CD4-positive, alpha-beta T cell treated with Interleukin-1 beta for 1 hour (primary cell): Measurements from ENCODE around the gene PLA2G4E.
A peak's percentile ranks its signal among the peaks of the same experiment; 100 is the strongest.

Source experiments
- DNase-seq, 2 donors: peaks; one replicate each; pipeline ENCODE4 v3.0.0-alpha.2; 2020 to 2022

Gene PLA2G4E

DNA sequence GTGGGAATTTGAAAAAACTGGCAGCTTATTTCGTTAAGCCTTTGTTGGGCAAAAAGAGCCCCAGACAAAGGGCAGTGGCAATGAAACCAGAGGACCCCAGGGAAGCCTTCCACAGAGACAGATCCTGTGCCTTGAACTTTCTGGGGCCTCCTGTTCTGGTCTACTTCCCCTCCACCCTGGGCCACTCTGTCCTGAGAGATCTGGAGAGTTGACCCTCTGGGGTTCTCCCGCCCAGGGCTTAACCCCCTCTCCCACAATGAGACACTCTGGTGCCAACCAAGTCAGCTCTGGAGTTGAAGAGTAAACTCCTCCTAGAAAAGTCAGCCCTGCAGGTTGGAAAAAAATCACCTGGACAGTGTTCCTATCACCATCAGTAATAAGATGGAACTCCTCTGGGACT lies 69.3 kb downstream of the PLA2G4E start:
- no peak for DNase-seq

DNA sequence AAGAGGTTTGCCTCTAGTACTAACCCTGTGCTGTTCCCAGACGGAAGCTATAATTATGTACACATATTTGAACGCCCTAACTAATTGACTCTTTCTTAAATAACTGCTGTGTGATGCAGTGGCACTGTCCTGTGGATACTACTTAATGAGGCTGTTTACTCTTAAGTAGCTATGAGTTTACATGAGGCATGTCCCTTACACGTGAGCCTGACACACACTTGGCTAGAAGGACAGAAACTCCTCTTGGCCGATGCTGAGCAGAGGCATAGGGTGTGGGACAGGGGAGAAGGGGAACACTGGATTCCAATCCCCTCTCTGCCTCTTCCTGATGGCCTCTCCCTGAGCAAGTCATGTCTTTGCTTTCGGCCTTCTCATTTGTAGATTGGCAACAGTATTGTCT lies 70.4 kb downstream of the PLA2G4E start:
- DNase-seq = no peak

DNA sequence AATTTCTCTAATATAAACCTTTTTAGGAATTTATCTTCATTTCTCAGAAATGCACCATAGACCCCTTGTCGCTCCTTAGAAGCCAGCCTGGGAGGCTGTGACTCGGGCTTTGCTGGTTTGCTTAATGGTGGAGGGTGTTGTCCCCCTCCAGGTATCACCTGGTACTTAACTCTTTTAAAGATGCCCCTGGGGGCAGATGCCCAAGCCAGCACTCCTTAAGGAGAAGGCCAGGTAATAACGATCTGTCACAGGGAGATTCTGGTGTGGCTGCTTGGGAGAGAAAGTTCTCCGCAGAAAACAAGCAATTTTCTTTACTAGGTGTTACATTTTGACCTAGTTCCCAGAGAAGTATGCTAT lies 70.7 kb downstream of the PLA2G4E start:
- DNase-seq = no peak

DNA sequence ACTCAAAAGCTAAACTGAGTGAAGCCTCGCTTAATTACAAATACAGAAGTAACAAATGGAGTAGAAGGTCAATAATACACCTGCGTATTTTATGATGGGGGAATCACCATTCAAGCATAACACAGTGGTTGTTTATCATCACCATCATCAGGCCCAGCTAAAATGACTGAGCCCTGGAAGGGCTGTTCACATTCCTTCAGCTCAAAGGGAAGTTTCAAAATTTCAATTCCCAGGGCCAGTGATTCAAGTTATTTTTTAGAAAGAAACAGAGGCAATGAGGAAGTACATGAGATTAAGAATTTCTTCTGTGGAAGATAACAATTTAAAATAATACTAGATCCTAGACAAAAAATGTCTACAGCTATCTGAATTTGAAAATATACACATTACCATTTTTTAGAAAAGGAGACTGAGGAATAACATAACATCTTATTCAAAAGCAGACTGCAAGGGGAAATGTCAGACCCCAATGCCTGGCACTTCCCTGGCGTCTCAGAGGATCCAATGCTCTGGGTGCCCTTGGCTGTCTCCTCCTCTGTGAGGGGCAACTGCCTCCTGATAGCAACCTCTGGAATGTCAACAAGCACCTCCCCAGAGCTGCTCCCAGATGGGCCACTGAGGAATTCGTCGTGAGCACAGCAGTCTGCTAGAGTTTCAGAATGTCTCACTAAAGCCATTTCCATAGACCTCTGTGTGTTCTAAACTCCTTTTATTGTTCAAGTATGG lies 71.3 kb downstream of the PLA2G4E start:
- DNase-seq = no peak

DNA sequence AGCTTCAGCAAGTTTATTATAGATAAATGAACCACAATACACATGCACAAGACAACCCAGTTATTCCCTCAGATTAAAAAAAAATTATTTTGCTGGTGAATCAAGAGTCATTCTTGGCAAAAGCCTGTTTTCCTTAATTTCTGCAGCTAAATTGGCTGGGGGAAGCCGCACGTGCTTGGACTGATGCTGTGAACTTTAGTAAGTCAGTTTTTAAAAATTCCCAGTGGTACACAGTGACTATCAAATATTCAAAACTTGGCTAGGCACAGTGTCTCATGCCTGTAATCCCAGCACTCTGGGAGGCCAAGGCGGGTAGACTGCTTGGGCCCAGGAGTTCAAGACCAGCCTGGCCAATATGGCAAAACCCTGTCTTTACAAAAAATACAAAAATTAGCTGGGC lies 72.4 kb downstream of the PLA2G4E start:
- no peak for DNase-seq

DNA sequence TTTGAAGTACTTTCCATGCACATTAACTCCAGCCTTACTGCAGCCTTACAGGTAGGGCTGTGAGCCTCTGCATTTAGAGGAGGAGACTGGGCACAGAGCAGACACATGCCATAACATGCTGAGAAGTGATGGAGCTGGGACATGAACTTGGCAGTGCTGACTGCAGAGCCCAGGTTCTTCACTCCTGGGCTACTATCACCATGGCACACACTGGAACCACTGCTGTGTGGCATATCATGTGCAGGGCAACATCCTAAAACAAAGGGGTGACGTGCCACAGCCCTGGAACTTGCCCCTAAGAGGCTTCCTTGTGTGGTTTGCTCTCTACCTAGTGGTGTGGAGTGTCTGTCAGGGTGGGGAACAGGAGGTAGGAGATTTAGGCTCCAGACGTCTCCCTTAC lies 73.9 kb downstream of the PLA2G4E start:
- DNase-seq = no peak

DNA sequence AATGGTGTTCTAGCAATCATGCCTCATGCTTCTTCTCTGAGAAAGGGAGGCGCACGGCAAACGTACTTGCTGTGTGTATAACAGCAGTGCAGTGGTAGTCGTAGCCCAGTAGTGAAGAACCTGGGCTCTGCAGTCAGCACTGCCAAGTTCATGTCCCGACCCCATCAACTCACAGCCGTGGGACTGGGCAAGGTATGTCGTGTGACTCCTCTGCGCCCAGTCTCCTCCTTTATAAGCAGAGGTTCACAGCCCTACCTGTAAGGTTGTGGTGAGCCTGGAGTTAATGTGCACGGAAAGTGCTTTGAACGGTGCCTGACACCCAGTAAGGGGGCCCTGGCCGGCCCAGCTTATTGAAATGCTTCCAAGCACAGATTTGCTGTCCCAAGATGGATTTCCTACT lies 75.1 kb downstream of the PLA2G4E start:
- DNase-seq = no peak

DNA sequence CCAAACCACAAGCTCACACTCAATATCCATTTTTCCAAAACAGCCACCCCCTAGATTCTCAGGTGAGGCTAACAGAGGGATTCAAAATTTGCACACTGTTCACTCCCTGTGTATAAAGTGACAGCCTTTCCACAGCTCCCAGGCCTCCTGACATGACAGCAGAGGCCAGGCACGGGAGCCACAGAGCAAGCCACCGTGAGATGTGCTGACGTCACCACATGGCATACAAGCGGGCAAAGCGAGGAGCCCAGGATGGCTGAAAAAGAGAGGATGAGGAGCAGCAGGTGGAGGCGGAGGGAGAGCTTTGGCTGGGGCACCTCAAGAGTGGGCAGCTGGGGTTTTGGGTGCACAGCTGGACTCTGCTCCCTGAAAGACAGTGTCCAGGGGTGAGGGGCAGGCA lies 75.6 kb downstream of the PLA2G4E start:
- DNase-seq = no peak

DNA sequence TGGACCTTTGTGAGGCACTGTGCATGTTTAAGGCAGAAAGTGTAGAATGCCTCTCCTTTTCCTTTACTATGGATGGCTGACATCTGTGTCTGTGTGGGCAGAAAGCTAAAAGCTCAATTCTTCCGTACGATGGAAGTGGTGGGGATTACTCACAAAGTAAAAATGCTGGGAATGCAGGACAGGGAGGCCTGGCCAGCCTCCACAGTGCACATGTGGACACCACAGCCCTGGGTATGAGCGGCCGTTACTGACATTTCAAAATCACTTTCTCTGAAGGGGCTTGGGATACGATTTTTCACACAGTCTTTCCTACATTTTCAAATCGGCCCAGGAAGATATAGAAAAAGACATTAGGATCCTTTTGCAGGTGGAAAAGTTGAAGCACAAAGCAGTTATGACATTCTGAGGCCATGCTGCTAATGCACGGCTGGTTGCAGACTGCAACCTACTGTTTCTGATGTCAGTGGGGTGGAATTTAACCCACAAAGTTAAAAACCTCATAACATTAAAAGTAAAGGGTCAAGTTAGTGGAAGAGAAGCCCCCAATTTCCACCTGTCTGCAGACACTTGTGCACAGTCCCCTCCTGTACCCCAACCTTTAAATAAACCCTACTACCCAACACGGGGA lies 76.4 kb downstream of the PLA2G4E start:
- DNase-seq = no peak

DNA sequence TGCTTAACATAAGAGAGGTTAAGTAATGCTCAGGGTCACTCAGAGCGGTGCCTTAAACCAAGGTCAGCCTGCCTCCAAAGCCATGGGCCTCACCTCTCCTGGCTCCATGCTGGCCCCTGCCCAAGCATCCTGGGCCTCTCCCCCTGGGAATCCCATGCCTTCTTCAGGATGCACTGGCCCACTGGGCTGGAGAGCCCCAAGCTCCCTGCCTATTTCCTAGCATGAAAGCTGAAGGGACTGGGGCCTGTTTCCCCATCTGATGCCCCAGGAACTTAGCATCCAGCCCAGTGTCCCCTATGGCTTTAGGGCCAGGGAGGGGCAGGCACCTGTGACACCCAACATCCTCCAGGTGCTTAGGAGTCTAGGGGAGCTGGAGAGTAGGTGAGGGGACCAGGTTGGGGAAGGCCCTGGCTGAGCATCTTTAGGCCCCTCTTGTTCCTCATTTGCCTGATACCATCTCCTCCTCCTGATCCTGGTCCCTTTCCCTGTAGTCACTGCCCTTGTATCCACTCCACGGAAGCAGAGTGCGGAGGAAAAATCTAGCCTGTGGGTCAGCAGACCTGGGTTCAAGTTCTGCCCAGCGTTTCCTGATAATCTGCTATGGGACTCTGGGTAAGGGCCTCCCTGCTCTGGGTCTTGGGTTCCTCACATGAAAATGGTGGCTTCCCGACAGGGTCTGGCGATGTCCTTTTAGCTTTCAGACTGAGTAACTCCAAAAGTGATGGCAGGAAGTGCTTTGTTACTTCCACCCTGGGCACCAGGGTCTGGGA lies 77.1 kb downstream of the PLA2G4E start:
- no peak for DNase-seq

DNA sequence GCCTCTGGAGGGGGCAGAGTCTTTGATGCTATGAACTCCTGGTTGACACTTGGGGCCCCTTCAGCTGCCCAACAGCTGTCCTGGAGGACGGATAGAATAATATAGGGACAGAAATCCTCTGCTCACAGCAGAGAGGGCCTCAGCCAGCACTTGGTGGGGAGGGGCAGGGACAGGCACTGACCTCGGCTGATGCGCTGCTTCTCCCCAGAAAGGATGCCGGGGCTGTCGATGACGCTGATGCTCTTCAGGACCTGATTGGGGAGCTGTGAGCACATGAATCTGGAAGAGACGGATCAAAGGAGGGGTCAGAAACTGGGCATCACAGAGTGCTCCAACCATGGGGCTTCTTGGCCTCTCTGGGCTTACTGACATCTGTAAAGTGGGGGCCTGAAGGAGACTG lies 78.0 kb downstream of the PLA2G4E start:
- DNase-seq = no peak

DNA sequence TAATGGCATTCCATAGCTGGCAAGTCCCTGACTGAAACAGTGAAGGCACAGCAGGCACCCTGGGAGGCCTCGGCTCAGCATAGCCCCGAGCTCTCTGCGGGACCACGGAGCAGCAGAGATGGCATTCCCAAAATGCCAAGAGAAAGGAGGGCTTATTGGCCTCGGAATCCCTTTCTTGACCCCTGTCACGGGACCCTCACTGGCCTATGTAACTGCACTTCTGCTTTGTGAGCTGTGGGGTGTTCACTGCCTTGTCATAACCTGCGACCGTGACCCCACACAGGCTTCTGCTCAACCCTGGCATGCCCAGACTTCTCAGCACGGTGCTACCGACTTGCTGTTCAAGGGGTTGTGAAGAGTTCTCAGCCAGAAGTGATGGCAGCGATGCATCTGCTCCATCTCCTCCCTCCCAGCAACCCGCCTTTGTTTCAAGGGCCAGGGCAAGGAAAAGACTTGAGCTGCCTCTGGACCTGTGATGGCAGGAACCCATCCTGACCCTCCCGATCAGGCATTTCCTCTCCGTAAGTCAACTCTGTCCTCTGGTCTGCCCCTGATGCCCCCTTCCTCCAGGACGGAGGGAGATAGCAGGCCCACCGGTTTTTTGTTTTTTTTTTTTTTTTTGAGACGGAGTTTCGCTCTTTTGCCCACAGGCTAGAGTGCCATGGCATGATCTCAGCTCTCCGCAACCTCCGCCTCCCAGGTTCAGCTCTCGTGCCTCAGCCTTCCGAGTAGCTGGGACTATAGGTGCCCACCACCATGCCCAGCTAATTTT lies 79.0 kb downstream of the PLA2G4E start:
- DNase-seq = no peak

DNA sequence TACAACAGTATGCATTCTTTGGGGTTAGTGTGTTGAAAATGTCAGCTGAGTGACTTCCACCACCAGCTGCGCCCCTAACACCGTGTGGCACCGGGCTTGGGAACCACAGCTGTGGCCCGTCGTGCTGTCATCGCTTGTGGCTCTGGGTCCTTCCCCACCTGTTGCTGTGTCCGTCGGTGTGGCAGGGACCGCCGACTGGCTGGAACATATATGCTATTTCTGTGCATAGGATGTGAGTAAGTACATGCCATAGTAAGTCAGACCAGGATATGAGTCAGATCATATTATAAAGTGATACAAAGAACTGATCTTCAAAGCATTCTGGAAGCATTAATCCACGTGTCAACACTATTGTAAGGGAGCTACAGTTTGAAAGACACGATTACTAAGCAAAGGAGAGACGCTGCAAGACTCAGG lies 80.4 kb downstream of the PLA2G4E start:
- DNase-seq = peak in 1 of 2 donors; percentile 34

DNA sequence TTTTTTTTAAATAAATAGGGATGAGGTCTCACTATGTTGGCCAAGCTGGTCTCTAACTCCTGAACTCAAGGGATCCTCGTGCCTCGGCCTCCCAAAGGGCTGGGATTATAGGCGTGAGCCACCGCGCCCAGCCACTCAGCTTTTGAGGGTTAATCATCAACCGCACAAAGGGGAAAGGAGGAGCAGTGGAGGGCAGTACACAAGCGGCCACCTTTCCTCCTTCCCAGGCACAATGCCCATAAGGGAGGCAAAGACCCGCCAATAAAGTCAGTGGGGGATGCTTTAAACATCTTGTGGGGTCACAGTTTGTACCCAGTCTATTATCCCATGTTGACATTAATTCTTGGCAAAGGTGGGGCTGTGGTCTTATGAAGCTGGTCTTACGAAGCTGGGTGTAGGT lies 80.9 kb downstream of the PLA2G4E start:
- DNase-seq = no peak

DNA sequence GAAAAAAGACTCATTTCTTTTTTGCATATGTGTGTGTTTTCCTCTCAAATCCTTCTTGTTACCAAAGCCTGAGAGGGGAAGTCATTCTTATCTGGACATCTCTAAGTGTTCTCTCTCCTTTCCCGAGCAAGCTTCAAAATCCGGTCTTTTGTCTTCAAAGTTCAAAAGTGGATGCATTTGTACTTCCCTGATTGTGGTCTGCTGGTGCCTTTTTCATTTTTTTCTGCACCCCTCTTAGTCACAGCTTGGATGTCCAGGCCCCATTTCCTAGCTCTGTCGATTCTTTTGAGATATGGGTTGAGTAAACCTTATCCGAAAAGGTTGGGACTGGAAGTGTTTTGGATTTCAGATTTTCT lies 83.3 kb downstream of the PLA2G4E start:
- no peak for DNase-seq

DNA sequence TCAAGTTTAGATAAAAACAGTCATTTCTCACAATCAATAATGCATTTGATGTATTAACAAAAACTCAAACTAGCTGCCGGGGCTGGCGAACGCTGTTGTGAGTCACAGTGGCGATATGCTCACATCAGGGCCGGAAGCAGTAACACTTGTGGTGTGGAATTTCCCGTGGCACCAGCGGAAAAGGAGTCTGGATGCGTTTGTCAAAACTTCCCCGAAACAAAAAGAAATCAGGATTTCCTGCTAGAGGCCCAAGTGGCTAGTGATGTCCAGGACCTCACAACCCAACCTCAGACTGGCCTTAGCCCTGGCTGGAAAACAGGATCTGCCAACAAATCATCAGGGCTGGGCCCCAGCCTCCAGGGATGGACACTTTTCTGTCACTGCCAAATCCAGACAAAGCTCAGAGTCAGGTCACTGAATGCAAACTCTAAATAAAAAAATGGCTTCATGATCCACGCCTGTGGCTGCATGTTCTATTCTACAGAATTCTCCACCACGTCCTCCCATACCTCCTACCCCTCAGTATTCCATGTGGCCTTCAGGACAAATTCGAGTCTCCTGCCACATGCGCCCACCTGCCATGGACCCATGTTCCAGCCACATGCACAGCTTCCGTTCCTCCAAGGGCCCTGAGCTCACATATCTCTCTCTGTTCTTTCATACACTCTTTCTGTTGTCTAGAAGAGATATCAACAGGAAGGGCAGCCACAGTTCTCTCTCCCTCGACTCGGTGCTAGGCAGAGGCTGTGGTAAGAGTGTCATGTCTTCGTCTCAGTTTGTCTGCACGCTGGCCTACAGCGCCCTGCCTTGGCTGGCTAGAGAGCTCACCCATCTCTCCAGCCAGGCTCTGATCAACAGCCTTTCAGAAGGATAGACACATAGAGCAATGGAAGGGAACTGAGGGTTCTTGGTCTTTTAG lies 83.9 kb downstream of the PLA2G4E start:
- peak; percentile 84 to 85 for DNase-seq

DNA sequence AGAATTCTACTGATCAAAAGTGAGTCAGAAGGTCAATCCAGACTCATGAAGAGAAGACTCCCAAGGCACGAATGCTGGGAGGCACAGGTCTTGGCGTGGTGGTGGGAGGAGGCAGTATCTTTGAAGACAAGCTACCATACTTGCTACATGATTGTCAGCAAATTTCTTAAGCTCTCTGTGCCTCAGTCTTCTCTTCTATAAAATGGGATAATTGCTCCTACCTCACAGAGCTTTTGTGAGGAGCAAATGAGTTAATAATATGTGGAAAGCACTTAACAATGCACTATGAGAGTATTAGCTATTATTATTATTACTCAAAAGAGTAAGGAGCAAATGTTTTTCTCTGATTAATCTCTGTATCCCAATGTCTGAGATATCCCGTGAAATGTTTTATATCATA lies 84.7 kb downstream of the PLA2G4E start:
- no peak for DNase-seq

DNA sequence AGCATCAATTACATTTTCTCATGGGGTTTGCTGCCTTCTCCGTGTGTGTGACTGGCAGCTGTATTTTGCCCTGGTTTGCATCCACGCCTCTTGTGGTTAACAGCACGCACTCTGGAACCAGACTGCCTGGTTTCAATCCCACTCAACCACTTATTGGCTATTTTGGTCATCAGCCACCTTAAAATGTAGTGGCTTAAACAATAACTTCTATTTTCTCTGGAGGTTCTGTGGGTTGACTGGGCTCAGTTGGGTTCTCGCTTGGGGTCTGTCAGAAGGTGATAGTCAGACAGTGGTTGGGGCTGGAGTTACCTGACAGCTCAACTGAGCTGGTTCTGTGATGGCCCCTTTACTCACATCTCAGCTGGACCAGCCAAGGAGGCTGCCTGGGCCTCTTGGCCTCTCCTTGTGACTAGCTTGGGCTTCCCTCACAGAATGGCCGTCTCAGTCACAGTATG lies 85.2 kb downstream of the PLA2G4E start:
- DNase-seq = peak in 1 of 2 donors; percentile 28

DNA sequence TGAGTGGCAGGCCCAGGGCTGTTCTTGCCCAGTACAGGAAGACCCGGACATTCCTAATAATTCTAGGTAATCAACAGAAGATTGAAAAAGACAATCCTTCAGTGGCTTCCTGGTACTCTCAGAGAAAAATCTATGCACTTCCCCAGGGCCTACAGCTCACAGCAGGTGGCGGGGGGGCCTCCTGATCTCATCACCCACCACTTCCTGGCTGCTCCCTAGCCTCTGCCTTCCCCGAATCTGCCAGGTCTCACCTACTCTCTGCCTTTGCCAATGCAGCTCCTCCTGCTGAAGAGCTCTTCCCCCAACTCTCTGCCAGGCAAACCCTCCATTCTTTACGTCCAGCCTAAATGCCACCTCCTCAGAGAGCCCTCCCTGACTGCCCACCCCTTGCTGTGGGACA lies 86.0 kb downstream of the PLA2G4E start:
- DNase-seq = peak; percentile 72 to 76

DNA sequence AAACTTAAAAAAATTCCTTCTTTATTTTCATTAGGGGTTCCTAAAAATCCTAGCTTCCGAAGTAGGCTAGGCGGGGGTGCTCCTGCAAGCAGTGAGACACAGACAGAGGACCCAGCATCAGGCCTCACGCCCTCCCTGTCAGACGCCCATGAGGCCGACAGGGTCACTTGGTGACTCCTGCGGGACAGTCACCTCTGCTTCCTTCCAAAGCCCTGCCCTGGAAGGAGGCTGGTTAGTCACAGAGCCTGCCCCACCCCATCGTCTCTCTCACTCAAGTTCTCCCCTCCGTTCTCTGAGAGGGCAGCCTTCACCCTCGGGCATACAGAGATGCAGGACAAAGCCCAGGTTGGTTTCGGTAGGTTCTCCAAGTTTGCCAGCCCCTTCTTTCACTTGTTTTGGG lies 87.1 kb downstream of the PLA2G4E start:
- DNase-seq = peak in 1 of 2 donors; percentile 42

DNA sequence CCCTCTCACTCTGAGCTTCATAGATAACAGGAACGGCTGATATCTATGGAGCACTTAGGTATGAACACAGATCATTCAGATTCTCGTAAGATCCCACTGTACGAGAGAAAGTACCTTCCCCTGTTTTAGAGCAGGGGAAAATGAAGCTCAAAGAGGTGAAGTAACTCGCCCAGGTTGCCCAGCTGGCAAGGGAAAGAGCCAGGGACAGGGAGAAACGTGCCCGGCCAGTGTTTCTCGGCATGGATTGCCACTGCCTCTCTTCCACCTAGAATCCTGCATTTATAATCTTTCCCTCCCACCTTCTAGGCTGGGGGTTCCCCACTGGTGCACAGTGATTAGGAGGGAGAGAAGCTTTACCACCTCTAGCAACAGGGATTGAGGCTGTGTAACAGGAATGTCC lies 87.5 kb downstream of the PLA2G4E start:
- no peak for DNase-seq
